ENCODE data around the gene TFAP2A. TPM values are rescaled to one million over a fixed set of nuclear protein-coding genes. Genes with fewer than 3 reads are reported as not detected.

Gene TFAP2A
- not detected in 2 replicates for total RNA-seq
- polyA plus RNA-seq, result 0.17 and 0.26 TPM in 2 replicates

DNA sequence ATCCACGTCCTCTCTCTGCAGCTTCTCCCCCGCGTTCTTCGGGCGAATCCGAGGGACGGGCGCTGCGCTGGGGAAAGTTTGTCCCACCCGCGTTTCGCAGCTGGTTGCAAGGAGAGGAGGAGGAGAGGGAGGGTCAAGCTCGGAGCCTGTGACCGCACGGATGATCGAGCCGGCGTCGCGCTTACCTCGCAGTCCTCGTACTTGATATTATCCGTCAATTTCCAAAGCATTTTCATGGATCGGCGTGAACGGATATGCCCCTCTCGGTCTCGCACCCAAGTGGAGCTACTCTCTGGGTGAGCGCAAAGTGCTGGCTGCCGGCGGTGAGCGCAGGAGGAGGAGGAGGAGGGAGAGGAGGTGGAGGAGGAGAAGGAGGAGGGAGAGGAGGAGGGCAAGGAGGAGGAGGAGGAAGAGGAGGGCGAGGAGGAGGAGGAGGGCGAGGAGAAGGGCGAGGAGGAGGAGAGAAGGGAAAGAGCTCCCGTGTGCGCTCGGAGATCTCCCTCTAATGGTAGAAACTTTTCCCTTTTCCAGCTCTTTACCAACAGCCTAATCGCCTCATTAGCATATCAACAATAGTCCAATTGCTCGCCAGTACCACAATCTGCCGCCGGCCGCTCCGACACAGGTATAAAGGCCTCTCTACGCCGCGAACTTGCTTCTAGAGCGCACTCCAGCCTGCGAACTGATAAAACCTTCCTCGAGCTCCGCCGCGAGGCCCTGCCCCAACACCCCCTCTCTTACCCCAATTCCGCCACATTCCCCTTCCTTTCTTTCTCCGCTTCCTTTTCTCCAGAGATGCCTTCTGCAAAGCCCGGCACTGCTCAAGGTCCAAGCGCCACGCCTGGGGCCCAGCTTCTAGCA, at the start of gene TFAP2A:
TFAP2A (minus strand) TSS at position 319 of the 861 bp plus-strand sequence; CDS start at position 236, 83 bp downstream.
- Histone ChIP-seq H3K4me3 (no peak within 1 kb of the TSS), H3K9me3 (ENCODE audit: low read depth) (no peaks in the 10 kb centered on the region), H3K27me3 (peaks cover 100% of the 10 kb centered on the region), H3K36me3 (no peaks in the 10 kb centered on the region), H3K27ac (no peak within 1 kb of the TSS), H3K4me1 (ENCODE audit: low read depth) (peaks cover 5% of the 10 kb centered on the region)
- TF ChIP-seq, protein P1, sequence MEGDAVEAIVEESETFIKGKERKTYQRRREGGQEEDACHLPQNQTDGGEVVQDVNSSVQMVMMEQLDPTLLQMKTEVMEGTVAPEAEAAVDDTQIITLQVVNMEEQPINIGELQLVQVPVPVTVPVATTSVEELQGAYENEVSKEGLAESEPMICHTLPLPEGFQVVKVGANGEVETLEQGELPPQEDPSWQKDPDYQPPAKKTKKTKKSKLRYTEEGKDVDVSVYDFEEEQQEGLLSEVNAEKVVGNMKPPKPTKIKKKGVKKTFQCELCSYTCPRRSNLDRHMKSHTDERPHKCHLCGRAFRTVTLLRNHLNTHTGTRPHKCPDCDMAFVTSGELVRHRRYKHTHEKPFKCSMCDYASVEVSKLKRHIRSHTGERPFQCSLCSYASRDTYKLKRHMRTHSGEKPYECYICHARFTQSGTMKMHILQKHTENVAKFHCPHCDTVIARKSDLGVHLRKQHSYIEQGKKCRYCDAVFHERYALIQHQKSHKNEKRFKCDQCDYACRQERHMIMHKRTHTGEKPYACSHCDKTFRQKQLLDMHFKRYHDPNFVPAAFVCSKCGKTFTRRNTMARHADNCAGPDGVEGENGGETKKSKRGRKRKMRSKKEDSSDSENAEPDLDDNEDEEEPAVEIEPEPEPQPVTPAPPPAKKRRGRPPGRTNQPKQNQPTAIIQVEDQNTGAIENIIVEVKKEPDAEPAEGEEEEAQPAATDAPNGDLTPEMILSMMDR (IDR thresholded peaks at IDR 0.05; ENCODE audit: low read depth, low read length), result peak; percentile 29
- DNase-seq (ENCODE audit: low read depth in 1 of 2, low spot score in 1 of 2), result peak in 1 of 2 donors; percentile 42

DNA sequence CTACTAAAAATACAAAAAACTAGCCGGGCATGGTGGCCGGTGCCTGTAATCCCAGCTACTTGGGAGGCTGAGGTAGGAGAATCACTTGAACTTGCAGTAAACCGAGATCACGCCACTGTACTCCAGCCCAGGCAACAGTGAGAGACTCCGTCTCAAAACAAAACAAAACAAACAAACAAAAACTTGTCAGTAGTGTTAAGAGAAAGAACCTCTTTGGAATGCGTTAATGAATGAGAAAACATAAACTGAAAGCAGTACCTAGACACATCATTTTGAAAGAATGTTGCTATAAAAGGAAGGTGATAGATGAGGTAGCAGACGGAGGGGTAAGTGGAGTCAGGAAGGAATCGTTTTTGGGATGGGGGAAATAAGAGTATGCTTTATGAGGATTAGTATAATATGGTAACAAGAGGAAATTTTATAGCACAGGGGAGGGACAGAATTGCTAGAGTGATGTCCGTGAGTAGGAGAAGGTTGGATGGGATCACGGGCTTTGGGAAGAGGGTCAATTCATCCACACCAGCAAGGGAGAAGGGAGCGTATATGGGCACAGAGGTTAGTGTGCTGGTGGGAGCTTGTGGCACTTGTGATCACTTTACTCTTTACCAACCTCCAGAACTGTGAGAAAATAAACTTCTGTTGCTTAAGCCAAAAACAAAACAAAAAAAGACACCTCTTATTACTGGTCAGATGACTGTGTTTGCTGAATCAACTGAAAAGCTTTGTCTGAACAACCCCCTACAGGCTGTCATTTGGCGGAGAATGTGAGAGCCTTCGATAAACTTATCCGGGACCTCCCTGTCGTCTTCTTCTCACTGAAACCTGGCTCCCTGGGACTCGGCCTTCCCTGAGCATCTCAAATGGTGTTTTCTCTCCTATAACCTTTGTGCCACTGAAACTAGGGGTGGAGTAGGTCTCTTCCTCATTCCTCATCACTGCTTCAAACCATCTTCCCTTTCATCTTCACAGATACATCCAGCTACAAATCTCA, 48.9 kb upstream of the TFAP2A start:
- no peak for DNase-seq (ENCODE audit: low read depth in 1 of 2, low spot score in 1 of 2)
- Histone ChIP-seq H3K9me3 (ENCODE audit: low read depth) (no peaks in the 10 kb centered on the region), H3K4me1 (ENCODE audit: low read depth) (no peaks in the 10 kb centered on the region), H3K36me3 (no peaks in the 10 kb centered on the region), H3K4me3 (no peak overlapping the region), H3K27ac (no peak overlapping the region), H3K27me3 (no peaks in the 10 kb centered on the region)
- TF ChIP-seq, protein P1 (IDR thresholded peaks at IDR 0.05; ENCODE audit: low read depth, low read length), result no peak

DNA sequence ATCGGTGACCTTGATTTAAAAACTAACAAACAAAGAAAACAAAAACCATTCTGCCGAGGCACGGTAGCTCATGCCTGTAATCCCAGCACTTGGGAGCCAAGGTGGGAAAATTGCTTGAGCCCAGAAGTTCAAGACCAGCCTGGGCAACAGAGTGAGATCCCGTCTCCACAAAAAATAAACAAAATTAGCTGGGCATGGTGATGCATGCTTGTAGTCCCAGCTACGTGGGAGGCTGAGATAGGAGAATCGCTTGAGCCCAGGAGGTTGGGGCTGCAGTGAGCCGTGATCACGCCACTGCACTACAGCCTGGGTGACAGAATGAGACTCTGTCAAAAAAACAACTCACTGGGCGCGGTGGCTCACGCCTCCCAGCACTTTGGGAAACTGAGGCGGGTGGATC, 48.2 kb upstream of the TFAP2A start:
- H3K4me1 ChIP-seq (ENCODE audit: low read depth), result no peaks in the 10 kb centered on the region
- no peak for DNase-seq (ENCODE audit: low read depth in 1 of 2, low spot score in 1 of 2)
- TF ChIP-seq, protein P1 (IDR thresholded peaks at IDR 0.05; ENCODE audit: low read depth, low read length), result no peak
- H3K9me3 ChIP-seq (ENCODE audit: low read depth), result no peaks in the 10 kb centered on the region
- H3K27ac ChIP-seq, result no peak overlapping the region
- no peaks in the 10 kb centered on the region for H3K27me3 ChIP-seq
- H3K4me3 ChIP-seq, result no peak overlapping the region
- no peaks in the 10 kb centered on the region for H3K36me3 ChIP-seq

DNA sequence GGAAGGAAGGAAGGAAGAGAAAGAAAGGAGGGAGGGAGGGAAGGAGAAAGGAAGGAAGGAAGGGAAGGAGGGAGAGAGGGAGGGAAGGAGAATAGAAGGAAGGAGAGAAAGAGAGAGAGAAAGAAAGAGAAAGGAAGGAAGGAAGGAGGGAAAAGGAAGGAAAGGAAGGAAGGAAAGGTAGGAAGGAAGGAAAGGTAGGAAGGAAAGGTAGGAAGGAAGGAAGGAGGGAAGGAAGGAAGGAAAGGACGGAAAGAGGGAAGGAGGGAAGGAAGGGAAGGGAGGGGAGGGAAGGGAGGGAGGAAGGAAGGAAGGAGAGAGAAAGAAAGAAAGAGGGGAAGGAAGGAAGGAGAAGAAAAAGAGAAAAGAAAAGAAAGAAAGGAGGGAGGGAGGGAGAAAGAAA, 47.0 kb upstream of the TFAP2A start:
- no peaks in the 10 kb centered on the region for H3K4me1 ChIP-seq (ENCODE audit: low read depth)
- no peak for DNase-seq (ENCODE audit: low read depth in 1 of 2, low spot score in 1 of 2)
- no peaks in the 10 kb centered on the region for H3K27me3 ChIP-seq
- H3K36me3 ChIP-seq, result no peaks in the 10 kb centered on the region
- H3K27ac ChIP-seq, result no peak overlapping the region
- TF ChIP-seq, protein P1 (IDR thresholded peaks at IDR 0.05; ENCODE audit: low read depth, low read length), result no peak
- no peaks in the 10 kb centered on the region for H3K9me3 ChIP-seq (ENCODE audit: low read depth)
- no peak overlapping the region for H3K4me3 ChIP-seq

GRCh38 chr6:10460096-10460495, 45.2 kb upstream of the TFAP2A start:
- TF ChIP-seq, protein P1 (IDR thresholded peaks at IDR 0.05; ENCODE audit: low read depth, low read length), result no peak
- no peak overlapping the region for H3K4me3 ChIP-seq
- no peaks in the 10 kb centered on the region for H3K36me3 ChIP-seq
- no peaks in the 10 kb centered on the region for H3K4me1 ChIP-seq (ENCODE audit: low read depth)
- no peak overlapping the region for H3K27ac ChIP-seq
- no peaks in the 10 kb centered on the region for H3K27me3 ChIP-seq
- no peak for DNase-seq (ENCODE audit: low read depth in 1 of 2, low spot score in 1 of 2)
- no peaks in the 10 kb centered on the region for H3K9me3 ChIP-seq (ENCODE audit: low read depth)

All from cardiac muscle cell (in vitro differentiated cells and primary cell).